Loucy (cell line): ENCODE measurements around the gene GAS2L3.

ENCODE experiments used
- CTCF ChIP-seq: fragments of 200-600 bp; sonication (generic); conservative IDR thresholded peaks from 2 replicates; pipeline ENCODE4 v1.5.1; 2014; ENCODE audit warnings: mild to moderate bottlenecking, antibody characterized with exemption, low read length
- EZH2phosphoT487 ChIP-seq: fragments of 200-600 bp; IDR thresholded peaks from 2 replicates; pipeline ENCODE4 v1.6.1; 2018; ENCODE audit warnings: antibody characterized with exemption, mild to moderate bottlenecking, moderate library complexity, borderline replicate concordance

GRCh38 chr12:100593490-100593889 is 20.0 kb downstream of the GAS2L3 start:
- TF ChIP-seq CTCF (no peak), EZH2phosphoT487 (no peak)
